ENCODE measurements around the gene FBXL3.

FBXL3 gene

GRCh38 chr13:76955661-76956060 lies 71.3 kb downstream of the FBXL3 start:
- ChIA-PET CTCF (interaction anchor here (2.5 kb wide), 1 partner anchor 24 kb away, joined by 10 read pairs; no protein-coding TSS in a partner anchor), POLR2A (no interaction called here)
- TF ChIP-seq CTCF (IDR thresholded peaks at IDR 0.05; ENCODE audit: insufficient read depth, low read length, missing control alignments), result no peak
- no peak for DNase-seq (ENCODE audit: low read depth, low spot score)
- no peak overlapping the region for H3K4me3 ChIP-seq (ENCODE audit: low read depth, low read length)
